Cardiac muscle cell (in vitro differentiated cells and primary cell): ENCODE results near the gene FAM3A. TPM values are rescaled to one million over a fixed set of nuclear protein-coding genes. Genes with fewer than 3 reads are reported as not detected.
"Not testable (repeated sequence)": the region's sequence is repeated elsewhere in the genome, so short reads cannot be mapped to it uniquely, and the experiment has no call there.

Source experiments
- DNase-seq, 2 donors: peaks; one replicate each; pipeline versions ENCODE4 v3.0.0 to v3.0.0-alpha.2; 2010 to 2017; ENCODE audit warnings: low read depth in 1 of 2, low spot score in 1 of 2
- H3K27ac ChIP-seq: fragments of 200-600 bp; sonication (generic); 2 replicates; pipeline ENCODE4 v1.5.1; 2016
- H3K27me3 ChIP-seq: fragments of 200-600 bp; sonication (generic); 2 replicates; pipeline ENCODE4 v1.6.0; 2016; ENCODE audit warnings: control low read depth
- H3K36me3 ChIP-seq: fragments of 200-600 bp; sonication (generic); 2 replicates; pipeline ENCODE4 v1.5.1; 2016; ENCODE audit warnings: control low read depth
- H3K4me1 ChIP-seq: fragments of 200-600 bp; sonication (generic); 2 replicates; pipeline ENCODE4 v1.8.1; 2017; ENCODE audit warnings: low read depth, mild to moderate bottlenecking, mixed run types
- H3K4me3 ChIP-seq: fragments of 200-600 bp; sonication (generic); 2 replicates; pipeline ENCODE4 v1.5.1; 2016; ENCODE audit warnings: mild to moderate bottlenecking
- H3K9me3 ChIP-seq: fragments of 200-600 bp; sonication (generic); 2 replicates; pipeline ENCODE4 v1.5.1; 2017; ENCODE audit warnings: low read depth, mild to moderate bottlenecking, control low read depth
- polyA plus RNA-seq: library from polyadenylated mRNA; unstranded; fragments of >200 nt; fragmentation: Nextera tagmentation; extraction: Ambion mirVana; gene quantifications from 2 replicates; pipeline ENCODE4 v1.2.1, GENCODE V29; 2016
- total RNA-seq: library from RNA; depleted of rRNA; stranded (reverse); fragments of >200 nt; gene quantifications from 2 replicates; pipeline ENCODE4 v1.2.3, GENCODE V29; 2016
- TF ChIP-seq, protein P1 (sequence below): IDR thresholded peaks from 2 replicates; pipeline ENCODE4 v1.5.1; 2012; ENCODE audit warnings: low read depth, mild to moderate bottlenecking, low read length

The FAM3A gene
- total and polyA plus RNA-seq, 2 experiments from 2014 or later: 112 to 140 TPM

DNA sequence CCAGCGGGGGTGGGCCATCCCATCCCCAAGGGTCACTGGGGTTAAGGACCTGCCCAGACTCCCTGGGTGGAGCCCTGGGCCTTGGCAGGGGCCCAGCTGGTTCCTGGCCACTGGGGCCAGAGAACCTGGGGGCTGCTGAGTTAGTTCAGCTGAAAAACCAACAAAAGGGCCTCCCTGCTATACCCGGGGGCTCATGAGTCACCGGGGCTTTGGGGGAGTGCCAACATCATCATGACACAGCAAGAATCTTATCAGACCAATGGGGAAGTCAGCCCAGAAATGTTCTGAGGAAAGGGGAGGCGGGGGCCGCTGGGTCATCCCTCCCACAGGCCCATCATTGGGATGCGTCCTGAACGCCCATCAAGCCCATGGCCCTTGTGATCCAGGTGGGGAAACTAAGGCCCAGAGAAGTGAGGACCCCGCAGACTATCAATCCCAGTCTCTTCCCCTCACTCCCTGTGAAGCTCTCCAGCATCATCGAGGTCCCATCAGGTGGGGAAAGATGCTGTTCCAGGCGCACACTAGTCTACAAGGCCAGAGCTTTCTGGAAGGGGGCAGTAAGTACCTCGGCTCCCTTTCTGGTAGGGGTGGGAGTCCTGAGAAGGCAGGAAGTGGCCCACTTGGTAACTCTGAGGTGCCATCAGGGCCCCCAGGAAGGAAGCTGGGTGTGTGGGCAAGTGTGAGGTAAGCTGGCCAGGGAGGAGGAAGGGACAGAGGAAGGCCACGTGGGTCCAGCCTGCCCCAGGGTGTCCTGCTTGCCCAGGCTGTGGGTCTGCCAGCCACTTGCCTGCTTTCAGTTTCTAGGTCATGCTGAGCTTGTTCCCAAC, 26.1 kb upstream of the FAM3A start:
- TF ChIP-seq, protein P1, sequence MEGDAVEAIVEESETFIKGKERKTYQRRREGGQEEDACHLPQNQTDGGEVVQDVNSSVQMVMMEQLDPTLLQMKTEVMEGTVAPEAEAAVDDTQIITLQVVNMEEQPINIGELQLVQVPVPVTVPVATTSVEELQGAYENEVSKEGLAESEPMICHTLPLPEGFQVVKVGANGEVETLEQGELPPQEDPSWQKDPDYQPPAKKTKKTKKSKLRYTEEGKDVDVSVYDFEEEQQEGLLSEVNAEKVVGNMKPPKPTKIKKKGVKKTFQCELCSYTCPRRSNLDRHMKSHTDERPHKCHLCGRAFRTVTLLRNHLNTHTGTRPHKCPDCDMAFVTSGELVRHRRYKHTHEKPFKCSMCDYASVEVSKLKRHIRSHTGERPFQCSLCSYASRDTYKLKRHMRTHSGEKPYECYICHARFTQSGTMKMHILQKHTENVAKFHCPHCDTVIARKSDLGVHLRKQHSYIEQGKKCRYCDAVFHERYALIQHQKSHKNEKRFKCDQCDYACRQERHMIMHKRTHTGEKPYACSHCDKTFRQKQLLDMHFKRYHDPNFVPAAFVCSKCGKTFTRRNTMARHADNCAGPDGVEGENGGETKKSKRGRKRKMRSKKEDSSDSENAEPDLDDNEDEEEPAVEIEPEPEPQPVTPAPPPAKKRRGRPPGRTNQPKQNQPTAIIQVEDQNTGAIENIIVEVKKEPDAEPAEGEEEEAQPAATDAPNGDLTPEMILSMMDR: no peak
- Histone ChIP-seq H3K4me1 (no peaks in the 10 kb centered on the region), H3K9me3 (no peaks in the 10 kb centered on the region), H3K27ac (no peak overlapping the region), H3K27me3 (no peaks in the 10 kb centered on the region), H3K36me3 (no peaks in the 10 kb centered on the region), H3K4me3 (no peak overlapping the region)
- peak in 1 of 2 donors; percentile 95 for DNase-seq

DNA sequence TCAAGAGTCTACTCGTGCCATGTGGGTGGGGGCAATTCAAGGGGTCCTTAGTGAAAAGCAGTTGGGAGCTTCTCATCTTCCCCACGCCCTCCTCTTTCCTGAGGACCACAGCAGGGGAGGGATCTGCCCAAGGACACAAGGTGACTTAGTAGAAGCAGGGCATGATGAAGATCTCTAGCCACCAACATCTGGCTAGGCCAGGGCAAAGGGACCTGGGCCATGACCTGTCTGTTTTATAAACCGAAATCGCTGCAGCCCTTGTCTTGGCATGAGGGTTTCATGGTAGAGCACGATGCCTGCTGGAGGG, 25.5 kb upstream of the FAM3A start:
- H3K4me3 ChIP-seq: no peak overlapping the region
- H3K36me3 ChIP-seq: no peaks in the 10 kb centered on the region
- H3K4me1 ChIP-seq: no peaks in the 10 kb centered on the region
- H3K27ac ChIP-seq: no peak overlapping the region
- no peaks in the 10 kb centered on the region for H3K9me3 ChIP-seq
- DNase-seq: no peak
- no peaks in the 10 kb centered on the region for H3K27me3 ChIP-seq
- TF ChIP-seq, protein P1: no peak

DNA sequence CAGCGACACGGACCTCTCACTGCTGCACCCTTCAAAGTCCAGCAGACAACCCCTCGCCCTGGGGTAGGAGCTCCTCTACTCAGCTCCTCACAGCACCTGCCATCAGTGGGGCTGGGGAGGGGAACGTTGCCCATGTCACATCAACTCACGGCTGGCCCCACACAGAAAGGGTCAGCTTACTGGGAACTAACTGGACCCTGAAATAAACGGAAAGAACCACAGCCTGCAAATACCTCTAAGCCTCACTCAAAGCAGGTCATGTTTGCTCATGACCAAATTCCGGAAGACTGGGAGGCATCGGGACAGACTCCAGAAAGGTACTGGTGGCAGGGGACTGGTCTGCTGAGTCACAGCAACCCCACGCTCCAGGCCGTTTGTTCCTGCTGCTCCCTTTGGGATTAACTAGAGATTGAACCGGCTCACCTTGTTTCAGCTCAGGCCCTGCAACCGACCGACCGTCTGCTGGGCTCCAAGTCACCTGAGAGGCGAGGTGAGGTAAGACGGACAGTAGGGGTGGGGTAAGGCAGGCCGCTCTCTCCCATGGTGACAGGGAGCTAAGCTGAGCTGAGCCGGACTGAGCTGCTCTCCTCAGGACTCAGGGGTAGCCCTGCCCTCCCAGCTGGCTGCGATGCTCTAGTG, 25.0 kb upstream of the FAM3A start:
- H3K27me3 ChIP-seq: no peaks in the 10 kb centered on the region
- no peaks in the 10 kb centered on the region for H3K36me3 ChIP-seq
- H3K4me1 ChIP-seq: no peaks in the 10 kb centered on the region
- no peak overlapping the region for H3K27ac ChIP-seq
- H3K9me3 ChIP-seq: no peaks in the 10 kb centered on the region
- DNase-seq: no peak
- TF ChIP-seq, protein P1: no peak
- no peak overlapping the region for H3K4me3 ChIP-seq

DNA sequence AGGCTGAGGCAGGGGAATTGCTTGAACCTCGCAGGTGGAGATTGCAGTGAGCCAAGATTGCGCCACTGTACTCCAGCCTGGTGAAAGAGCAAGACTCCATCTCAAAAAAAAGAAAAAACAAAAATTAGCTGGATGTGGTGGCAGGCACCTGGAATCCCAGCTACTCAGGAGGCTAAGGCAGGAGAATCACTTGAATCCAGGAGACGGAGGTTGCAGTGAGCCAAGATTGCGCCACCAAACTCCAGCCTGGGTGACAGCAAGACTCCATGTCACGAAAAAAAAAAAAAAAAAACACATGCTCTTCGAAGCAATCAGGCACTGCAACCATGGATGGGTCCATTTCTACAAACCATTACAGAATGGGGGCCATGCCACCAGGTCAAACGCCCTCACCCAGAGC, 24.3 kb upstream of the FAM3A start:
- H3K9me3 ChIP-seq, H3K27me3 ChIP-seq, H3K4me1 ChIP-seq, DNase-seq, H3K36me3 ChIP-seq, H3K27ac ChIP-seq, H3K4me3 ChIP-seq: not testable (repeated sequence)

DNA sequence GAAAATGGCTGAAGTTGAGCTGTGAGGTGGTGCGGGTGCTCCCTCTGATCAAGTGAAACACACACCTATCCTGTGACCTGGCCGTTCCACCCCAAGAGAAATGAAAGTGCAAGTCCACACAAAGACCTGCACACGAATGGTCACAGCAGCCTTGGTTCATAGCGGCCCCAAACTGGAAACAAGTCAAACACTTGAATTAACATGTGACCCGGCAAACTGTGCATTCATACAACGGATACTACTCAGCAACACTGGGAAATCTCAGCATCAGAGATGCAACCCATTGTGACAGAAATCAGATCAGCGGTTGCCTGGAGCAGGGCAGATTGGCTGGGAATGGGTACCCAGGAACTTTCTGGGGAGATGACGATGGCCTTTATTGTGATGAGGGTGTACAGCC, 23.0 kb upstream of the FAM3A start:
- H3K4me1 ChIP-seq: no peaks in the 10 kb centered on the region
- H3K27ac ChIP-seq: no peak overlapping the region
- DNase-seq: no peak
- no peak overlapping the region for H3K4me3 ChIP-seq
- TF ChIP-seq, protein P1: no peak
- H3K27me3 ChIP-seq: no peaks in the 10 kb centered on the region
- H3K9me3 ChIP-seq: no peaks in the 10 kb centered on the region
- no peaks in the 10 kb centered on the region for H3K36me3 ChIP-seq

DNA sequence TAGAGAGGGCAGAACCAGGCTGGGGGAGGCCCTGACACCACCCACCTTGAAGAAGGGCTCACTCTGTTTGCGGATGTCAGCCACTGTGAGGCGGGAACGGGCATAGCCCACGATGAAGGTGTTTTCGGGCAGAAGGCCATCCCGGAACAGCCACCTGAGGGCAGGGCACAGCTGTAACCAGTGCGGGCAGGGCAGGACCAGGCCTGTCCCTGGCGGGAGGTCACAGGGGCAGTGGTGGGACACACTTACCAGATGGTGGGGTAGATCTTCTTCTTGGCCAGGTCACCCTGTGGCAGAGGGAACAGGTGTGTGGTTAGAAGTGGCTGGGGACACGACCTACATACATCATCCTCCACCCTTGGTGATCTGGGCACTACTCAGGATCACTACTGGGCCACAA, 19.9 kb upstream of the FAM3A start:
- TF ChIP-seq, protein P1: no peak
- no peak overlapping the region for H3K27ac ChIP-seq

More for the DNA sequence above, 19.9 kb upstream of the FAM3A start:
- Histone ChIP-seq H3K4me3 (no peak overlapping the region), H3K4me1 (no peaks in the 10 kb centered on the region), H3K9me3 (no peaks in the 10 kb centered on the region), H3K27me3 (no peaks in the 10 kb centered on the region), H3K36me3 (no peaks in the 10 kb centered on the region)
- no peak for DNase-seq
